Measurements from ENCODE around the gene ANXA2.

DNA sequence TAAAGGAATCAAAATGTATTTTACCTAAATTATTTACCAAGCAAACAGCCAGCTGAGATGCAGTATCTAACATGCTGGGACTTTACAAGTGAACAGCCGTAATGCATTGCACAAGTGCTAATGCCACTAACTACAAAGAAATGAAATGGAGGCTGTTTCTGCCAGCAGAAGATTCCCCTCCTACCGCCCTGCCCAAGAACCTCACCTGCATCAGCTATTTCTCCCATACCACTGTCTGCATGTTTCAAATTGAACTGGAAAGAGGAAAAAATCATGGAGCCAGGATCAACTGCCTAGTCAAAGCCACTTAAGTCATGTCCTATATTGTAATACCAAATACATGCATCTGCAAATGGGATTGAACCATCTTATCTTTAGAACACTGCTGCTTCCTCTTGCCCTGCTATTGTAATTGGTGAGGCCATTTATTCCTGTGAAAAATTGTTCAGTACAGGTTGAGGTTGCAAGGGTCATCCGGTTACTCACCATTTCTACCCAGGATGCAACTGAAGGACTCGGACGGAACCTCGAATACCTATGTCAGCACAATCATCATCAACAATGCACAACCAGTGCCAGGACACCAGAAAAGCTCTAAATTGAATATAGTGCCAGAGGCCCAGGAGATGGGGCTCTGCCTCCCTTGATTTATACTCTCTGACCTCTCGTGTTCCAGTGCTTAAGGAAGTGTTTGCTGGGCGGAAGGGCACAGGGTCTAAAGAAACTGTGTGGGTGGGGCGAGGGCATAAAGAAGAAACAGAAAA is 27.5 kb downstream of the ANXA2 start:
- TF ChIP-seq, protein P1, sequence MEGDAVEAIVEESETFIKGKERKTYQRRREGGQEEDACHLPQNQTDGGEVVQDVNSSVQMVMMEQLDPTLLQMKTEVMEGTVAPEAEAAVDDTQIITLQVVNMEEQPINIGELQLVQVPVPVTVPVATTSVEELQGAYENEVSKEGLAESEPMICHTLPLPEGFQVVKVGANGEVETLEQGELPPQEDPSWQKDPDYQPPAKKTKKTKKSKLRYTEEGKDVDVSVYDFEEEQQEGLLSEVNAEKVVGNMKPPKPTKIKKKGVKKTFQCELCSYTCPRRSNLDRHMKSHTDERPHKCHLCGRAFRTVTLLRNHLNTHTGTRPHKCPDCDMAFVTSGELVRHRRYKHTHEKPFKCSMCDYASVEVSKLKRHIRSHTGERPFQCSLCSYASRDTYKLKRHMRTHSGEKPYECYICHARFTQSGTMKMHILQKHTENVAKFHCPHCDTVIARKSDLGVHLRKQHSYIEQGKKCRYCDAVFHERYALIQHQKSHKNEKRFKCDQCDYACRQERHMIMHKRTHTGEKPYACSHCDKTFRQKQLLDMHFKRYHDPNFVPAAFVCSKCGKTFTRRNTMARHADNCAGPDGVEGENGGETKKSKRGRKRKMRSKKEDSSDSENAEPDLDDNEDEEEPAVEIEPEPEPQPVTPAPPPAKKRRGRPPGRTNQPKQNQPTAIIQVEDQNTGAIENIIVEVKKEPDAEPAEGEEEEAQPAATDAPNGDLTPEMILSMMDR (IDR thresholded peaks at IDR 0.05) = no peak
- no peak for TF ChIP-seq EZH2 (IDR thresholded peaks at IDR 0.05; ENCODE audit: borderline replicate concordance, insufficient read depth, low read depth, low read length, poor library complexity, severe bottlenecking)
